Measurements from ENCODE around the gene PWP1. TPM values are rescaled to one million over a fixed set of nuclear protein-coding genes. Genes with fewer than 3 reads are reported as not detected.

The PWP1 gene
- 53.1 and 87.3 TPM in 2 replicates for total RNA-seq (2011; cell fraction: chromatin; rRNA removed; ENCODE audit: low replicate concordance)
- total RNA-seq (2011; cell fraction: nucleolus; rRNA removed), result 27.2 and 28.4 TPM in 2 replicates
- total RNA-seq (2011; cell fraction: nucleoplasm; rRNA removed), result 25.3 and 37.4 TPM in 2 replicates
- total RNA-seq (2014; rRNA removed) (128 and 147 TPM in 2 replicates), total RNA-seq (2014; rRNA removed; fragmentation: Illumina TruSeq; extraction: Trizol) (96.3 and 105 TPM in 2 replicates), total RNA-seq (2015; rRNA removed; fragmentation: Illumina TruSeq; extraction: Trizol) (79.9 and 82.3 TPM in 2 replicates), total RNA-seq (2021) (61.6 and 62.0 TPM in 2 replicates), polyA plus RNA-seq (2011; rRNA removed) (74.1 and 130 TPM in 2 replicates), polyA plus RNA-seq (2014; fragmentation: Illumina TruSeq; extraction: Trizol) (93.5 and 111 TPM in 2 replicates), polyA plus RNA-seq (2014; fragmentation: Nextera tagmentation; extraction: Ambion mirVana) (100 to 1,000 TPM; 267 to 401 TPM), polyA plus RNA-seq (2014; rRNA removed) (76.7 and 78.3 TPM in 2 replicates), polyA minus RNA-seq (2011; rRNA and poly(A)+ RNA removed) (107 and 157 TPM in 2 replicates), Bru-seq, nascent RNA (percentile 89 among the genes with signal in this experiment), BruChase-seq, experiment 1, labeled RNA remaining after a 2-hour chase (percentile 93 among the genes with signal in this experiment), BruChase-seq, experiment 2, labeled RNA remaining after a 6-hour chase (percentile 92 among the genes with signal in this experiment)
- polyA plus RNA-seq (2011; cell fraction: cytosol; rRNA removed), result 42.2 and 78.7 TPM in 2 replicates
- 33.2 and 39.5 TPM in 2 replicates for polyA plus RNA-seq (2011; cell fraction: nucleus; rRNA removed)
- 31.2 and 61.0 TPM in 2 replicates for polyA plus RNA-seq (2012)
- polyA minus RNA-seq (2011; cell fraction: cytosol; rRNA and poly(A)+ RNA removed), result 44.9 and 48.8 TPM in 2 replicates
- polyA minus RNA-seq (2011; cell fraction: nucleus; rRNA and poly(A)+ RNA removed), result 21.3 and 33.4 TPM in 2 replicates
- long read RNA-seq, experiment 1, transcript PWP1-201 (15 exons, 2,621 nt), result major isoform, 358 of 462 reads
- long read RNA-seq, experiment 1, partial matches to known transcripts, result 67 of 462 reads
- long read RNA-seq, experiment 1, other reads (novel, unspliced or antisense), result 36 of 462 reads
- long read RNA-seq, experiment 2, transcript PWP1-201 (15 exons, 2,621 nt), result major isoform, 61 of 142 reads
- long read RNA-seq, experiment 2, partial matches to known transcripts, result 59 of 142 reads
- long read RNA-seq, experiment 2, other reads (novel, unspliced or antisense), result 22 of 142 reads
- long read RNA-seq, experiment 3, transcript PWP1-201 (15 exons, 2,621 nt), result major isoform, 47 of 178 reads
- long read RNA-seq, experiment 3, partial matches to known transcripts, result 120 of 178 reads
- long read RNA-seq, experiment 3, other reads (novel, unspliced or antisense), result 11 of 178 reads

- Histone ChIP-seq H3K4me1 (replicated peaks in 1 of 2; ENCODE audit: control insufficient read depth in 2 of 2, insufficient read depth in 2 of 2, low read length in 2 of 2) (peaks cover 7 to 11% of the 10 kb centered on the region in 2 experiments; a peak in 4 of 5 replicates), H3K79me2 (ENCODE audit: control insufficient read depth, insufficient read depth, low read length) (peaks cover 34% of the 10 kb centered on the region), H3K36me3 (ENCODE audit: control insufficient read depth, insufficient read depth, low read length) (peaks cover 33% of the 10 kb centered on the region), H3K4me3 (peak within 1 kb of the TSS; percentile 95), H2AFZ (ENCODE audit: low read depth, low read length) (peak within 1 kb of the TSS; percentile 94), H3K9ac (ENCODE audit: insufficient read depth in 1 of 2, low read depth in 2 of 2, low read length in 2 of 2) (peak within 1 kb of the TSS; percentile 86 to 95), H3K4me2 (ENCODE audit: insufficient read depth, low read length) (peak within 1 kb of the TSS; percentile 99), H4K20me1 (replicated peaks; ENCODE audit: control insufficient read depth, insufficient read depth, low read length) (no peaks in the 10 kb centered on the region), H3K27me3 (ENCODE audit: control insufficient read depth in 2 of 2, insufficient read depth in 2 of 2, low read length in 2 of 2) (no peaks in the 10 kb centered on the region), H3K9me3 (replicated peaks; ENCODE audit: control insufficient read depth, insufficient read depth, low read depth, low read length) (no peaks in the 10 kb centered on the region), H3K27ac (ENCODE audit: extremely low read depth, low read depth, low read length) (peak within 1 kb of the TSS; percentile 84), H3K9me1 (ENCODE audit: control insufficient read depth, insufficient read depth, low read length) (no peaks in the 10 kb centered on the region)
- ChIA-PET POLR2A (interaction anchor here (0.6 to 1.4 kb wide), 7 partner anchors 13 to 282 kb away, joined by 3 to 6 read pairs (median 3); no protein-coding TSS in a partner anchor), CTCF (ENCODE audit: low intra/inter-chr PET ratio) (interaction anchor here (0.6 kb wide), 1 partner anchor 122 kb away, joined by 3 read pairs; no protein-coding TSS in a partner anchor)
- FAIRE-seq, result peak; percentile 94
- DNase-seq (ENCODE audit: extremely low read depth in 1 of 4, low spot score in 3 of 4), result peak; percentile 96 to 97 (median 97)
- intact Hi-C loops (cut with micrococcal nuclease) (loop anchor here (5.0 kb wide), 1 partner anchor 77 kb away; the partner anchor contains the start of gene PRDM4), in situ Hi-C loops (cut with MboI) (no loop called here)
- peak; percentile 96 for ATAC-seq
- TSS peak; percentile 68 for BruUV-seq (replicated peaks)
- WGBS (ENCODE audit: insufficient coverage, low coverage, missing lambda C conversion rate), result under 1% methylated on average over 46 of the region's 51 CpGs
- peak; percentile 86; the same call in 1 of the 2 replicates for TF ChIP-seq GTF2F1 (IDR thresholded peaks at IDR 0.05; ENCODE audit: low read depth, low read length)
- no peak for TF ChIP-seq MITF (IDR thresholded peaks at IDR 0.05)
- no peak for TF ChIP-seq ZNF277 (CRISPR knock-in tag; IDR thresholded peaks at IDR 0.05; ENCODE audit: borderline replicate concordance)
- TF ChIP-seq ZBTB43 (CRISPR knock-in tag; IDR thresholded peaks at IDR 0.05), result no peak
Measured at GRCh38 chr12:107685360-107686248, at the start of gene PWP1. PWP1 (plus strand) TSS chr12:107685799; CDS start chr12:107685900, 101 bp downstream.
